H9 (cell line): Measurements from ENCODE around the gene CCR2. TPM values are rescaled to one million over a fixed set of nuclear protein-coding genes. Genes with fewer than 3 reads are reported as not detected.

ENCODE experiments used
- DNase-seq: peaks from one replicate; pipeline ENCODE4 v3.0.0-alpha.2; 2017
- H2AFZ ChIP-seq: one replicate; pipeline ENCODE4 v1.6.1; 2013; ENCODE audit warnings: mild to moderate bottlenecking, low read length, control low read depth, moderate library complexity
- H2AK5ac ChIP-seq: 2 replicates; pipeline ENCODE4 v1.6.1; 2013; ENCODE audit warnings: low read length, control low read depth, mixed read lengths; ENCODE audit not compliant: insufficient read length
- H2BK120ac ChIP-seq: one replicate; pipeline ENCODE4 v1.6.1; 2013; ENCODE audit warnings: low read depth, mild to moderate bottlenecking, low read length, control low read depth, inconsistent platforms; ENCODE audit not compliant: poor library complexity, severe bottlenecking
- H2BK12ac ChIP-seq: 2 replicates; pipeline ENCODE4 v1.6.1; 2013; ENCODE audit warnings: low read length, control low read depth, mixed read lengths, low read depth; ENCODE audit not compliant: insufficient read length
- H2BK15ac ChIP-seq: 2 replicates; pipeline ENCODE4 v1.6.1; 2013; ENCODE audit warnings: low read depth, low read length, control low read depth
- H2BK20ac ChIP-seq: one replicate; pipeline ENCODE4 v1.6.1; 2013; ENCODE audit warnings: low read depth, mild to moderate bottlenecking, low read length, control low read depth, inconsistent platforms; ENCODE audit not compliant: poor library complexity, severe bottlenecking
- H2BK5ac ChIP-seq: 2 replicates; pipeline ENCODE4 v1.6.1; 2013; ENCODE audit warnings: low read length, control low read depth, mixed read lengths; ENCODE audit not compliant: insufficient read length
- H3K14ac ChIP-seq: 2 replicates; pipeline ENCODE4 v1.6.1; 2013; ENCODE audit warnings: low read length, control low read depth; ENCODE audit not compliant: insufficient read depth
- H3K18ac ChIP-seq: 2 replicates; pipeline ENCODE4 v1.6.1; 2013; ENCODE audit warnings: low read depth, mild to moderate bottlenecking, mixed read lengths, low read length, control low read depth; ENCODE audit not compliant: insufficient read length
- H3K23ac ChIP-seq: 2 replicates; pipeline ENCODE4 v1.6.1; 2013; ENCODE audit warnings: low read length, control low read depth, mixed read lengths, low read depth; ENCODE audit not compliant: insufficient read length
- H3K23me2 ChIP-seq: 2 replicates; pipeline ENCODE4 v1.6.1; 2013; ENCODE audit warnings: low read depth, mild to moderate bottlenecking, mixed read lengths, low read length, control low read depth; ENCODE audit not compliant: insufficient read length, poor library complexity, severe bottlenecking
- H3K27ac ChIP-seq: 2 replicates; pipeline ENCODE4 v1.5.1; 2013; ENCODE audit warnings: low read length, control low read depth, mixed read lengths, low read depth; ENCODE audit not compliant: insufficient read length
- H3K27me3 ChIP-seq: 2 replicates; pipeline ENCODE4 v1.6.1; 2013; ENCODE audit warnings: low read length, control low read depth, inconsistent platforms; ENCODE audit not compliant: insufficient read depth
- H3K4ac ChIP-seq: 2 replicates; pipeline ENCODE4 v1.6.1; 2013; ENCODE audit warnings: low read depth, mild to moderate bottlenecking, control low read depth, inconsistent platforms, low read length, moderate library complexity
- H3K4me1 ChIP-seq: 2 replicates; pipeline ENCODE4 v1.6.1; 2013; ENCODE audit warnings: low read length, control low read depth, inconsistent platforms; ENCODE audit not compliant: insufficient read depth
- H3K4me2 ChIP-seq: 2 replicates; pipeline ENCODE4 v1.6.1; 2013; ENCODE audit warnings: low read length, control low read depth, mixed read lengths; ENCODE audit not compliant: insufficient read length, insufficient read depth
- H3K56ac ChIP-seq: 2 replicates; pipeline ENCODE4 v1.6.1; 2013; ENCODE audit warnings: low read depth, mild to moderate bottlenecking, mixed read lengths, low read length, control low read depth; ENCODE audit not compliant: insufficient read length
- H3K79me1 ChIP-seq: 2 replicates; pipeline ENCODE4 v1.6.1; 2013; ENCODE audit warnings: low read depth, mild to moderate bottlenecking, moderate library complexity, low read length, control low read depth, inconsistent platforms; ENCODE audit not compliant: insufficient read depth, poor library complexity, severe bottlenecking
- H3K79me2 ChIP-seq: 2 replicates; pipeline ENCODE4 v1.6.1; 2013; ENCODE audit warnings: low read length, control low read depth, inconsistent platforms; ENCODE audit not compliant: insufficient read depth
- H3K9ac ChIP-seq: 2 replicates; pipeline ENCODE4 v1.6.1; 2013; ENCODE audit warnings: low read length, control low read depth, mixed read lengths; ENCODE audit not compliant: insufficient read length; ENCODE audit errors: extremely low read depth
- H3K9me3 ChIP-seq: one replicate; pipeline ENCODE4 v1.6.1; 2013; ENCODE audit warnings: low read depth, low read length, inconsistent platforms; ENCODE audit not compliant: control insufficient read depth
- H3T11ph ChIP-seq: one replicate; pipeline ENCODE4 v1.6.1; 2013; ENCODE audit warnings: mild to moderate bottlenecking, low read length, control low read depth, inconsistent platforms
- H4K20me1 ChIP-seq: one replicate; pipeline ENCODE4 v1.6.1; 2013; ENCODE audit not compliant: control insufficient read depth, insufficient read length, insufficient read depth
- H4K5ac ChIP-seq: 2 replicates; pipeline ENCODE4 v1.6.1; 2013; ENCODE audit warnings: low read depth, mild to moderate bottlenecking, mixed read lengths, low read length, control low read depth; ENCODE audit not compliant: insufficient read length
- H4K8ac ChIP-seq: replicated peaks from 2 replicates; pipeline ENCODE4 v1.6.1; 2013; ENCODE audit warnings: low read length, control low read depth, mixed read lengths, low read depth; ENCODE audit not compliant: insufficient read length
- H4K91ac ChIP-seq: 2 replicates; pipeline ENCODE4 v1.6.1; 2013; ENCODE audit warnings: low read depth, mild to moderate bottlenecking, moderate library complexity, mixed read lengths, low read length, control low read depth; ENCODE audit not compliant: insufficient read length
- H3K27ac Mint-ChIP-seq, 3 experiments: 2 replicates in 2 of 3; 3 replicates in 1 of 3; pipeline ENCODE4 v1.8.0; 2020 to 2021; ENCODE audit warnings: mixed read lengths in 3 of 3, mild to moderate bottlenecking in 1 of 3, moderate library complexity in 1 of 3
- H3K27me3 Mint-ChIP-seq: 2 replicates; pipeline ENCODE4 v1.8.0; 2021; ENCODE audit warnings: low read depth, mild to moderate bottlenecking, moderate library complexity, mixed read lengths
- H3K36me3 Mint-ChIP-seq, 3 experiments: 2 replicates in 2 of 3; 3 replicates in 1 of 3; pipeline ENCODE4 v1.8.0; 2020 to 2021; ENCODE audit warnings: low read depth in 3 of 3, mixed read lengths in 3 of 3; ENCODE audit not compliant: insufficient read depth in 1 of 3
- H3K4me1 Mint-ChIP-seq, 2 experiments: 2 replicates each; pipeline ENCODE4 v1.8.0; 2020; ENCODE audit warnings: mixed read lengths in 2 of 2
- H3K4me3 Mint-ChIP-seq, 2 experiments: 2 replicates in 1 of 2; 3 replicates in 1 of 2; pipeline ENCODE4 v1.8.0; 2020 to 2021; ENCODE audit warnings: mild to moderate bottlenecking in 2 of 2, mixed read lengths in 2 of 2, moderate library complexity in 1 of 2
- H3K9me3 Mint-ChIP-seq, 2 experiments: 2 replicates in 1 of 2; 3 replicates in 1 of 2; pipeline ENCODE4 v1.8.0; 2020; ENCODE audit warnings: mild to moderate bottlenecking in 2 of 2, mixed read lengths in 2 of 2, moderate library complexity in 1 of 2
- WGBS: extraction: QIAGEN DNeasy Blood & Tissue Kit; methylation state at CpG from one replicate; pipeline ENCODE4 v1.1.7; 2013; ENCODE audit warnings: missing lambda C conversion rate, low lambda C conversion rate, mixed read lengths; ENCODE audit not compliant: insufficient read length; ENCODE audit errors: extremely low coverage; 5-methylcytosine and 5-hydroxymethylcytosine counted together
- total RNA-seq: library from RNA; stranded (reverse); gene quantifications from 2 replicates; pipeline ENCODE4 v1.2.1, GENCODE V29; 2021
- TF ChIP-seq, protein P1 (sequence below): fragments of 200-600 bp; sonication (generic); conservative IDR thresholded peaks from 3 replicates; pipeline ENCODE4 v1.8.0; 2021; ENCODE audit warnings: antibody characterized with exemption, mild to moderate bottlenecking

CCR2 gene
- total RNA-seq, 1 experiment from 2014 or later = not detected

DNA sequence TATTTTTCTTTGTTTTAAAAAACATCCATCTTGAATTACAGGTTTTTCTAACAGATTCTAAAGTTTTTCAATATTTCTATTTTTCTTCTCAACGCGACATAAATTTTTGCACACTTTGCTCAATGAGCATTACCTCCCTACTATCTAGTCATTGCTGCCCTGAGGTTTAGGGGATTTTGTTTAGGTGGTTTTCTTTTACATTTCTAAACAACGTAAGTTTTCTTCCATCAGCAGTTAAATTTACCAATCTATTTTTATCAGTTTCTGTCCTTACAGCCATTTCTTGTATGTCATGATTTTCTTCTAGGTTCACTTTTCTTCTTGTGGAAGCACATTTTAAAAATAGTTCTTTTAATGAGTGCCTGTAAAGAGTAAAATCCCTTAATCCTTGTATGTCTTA lies 49.2 kb upstream of the CCR2 start:
- Histone ChIP-seq H2BK20ac (no peak overlapping the region), H3K79me2 (no peaks in the 10 kb centered on the region), H3T11ph (no peak overlapping the region), H4K8ac (no peak overlapping the region), H2AK5ac (no peak overlapping the region), H4K20me1 (no peaks in the 10 kb centered on the region), H3K14ac (no peak overlapping the region), H3K4me2 (no peak overlapping the region), H3K23me2 (no peaks in the 10 kb centered on the region), H3K18ac (no peak overlapping the region), H3K9me3 (no peaks in the 10 kb centered on the region), H4K5ac (no peak overlapping the region), H3K4ac (no peak overlapping the region), H3K79me1 (no peaks in the 10 kb centered on the region), H2BK120ac (no peak overlapping the region), H2BK15ac (no peak overlapping the region), H3K27me3 (no peaks in the 10 kb centered on the region), H3K56ac (no peak overlapping the region), H3K4me1 (no peaks in the 10 kb centered on the region), H2BK12ac (no peak overlapping the region), H3K27ac (no peak overlapping the region), H2AFZ (no peak overlapping the region), H3K9ac (no peak overlapping the region), H4K91ac (no peak overlapping the region), H3K23ac (no peak overlapping the region), H2BK5ac (no peak overlapping the region)
- Mint-ChIP-seq H3K36me3 (no peaks in the 10 kb centered on the region), H3K4me1 (no peaks in the 10 kb centered on the region), H3K27ac (no peak overlapping the region), H3K9me3 (peaks cover 0 to 3% of the 10 kb centered on the region in 2 experiments; a peak in 2 of 5 replicates), H3K27me3 (peaks cover 6% of the 10 kb centered on the region), H3K4me3 (no peak overlapping the region)
- WGBS = no CpG with 5 or more reads among the region's 3 CpGs
- no peak for DNase-seq
- TF ChIP-seq, protein P1, sequence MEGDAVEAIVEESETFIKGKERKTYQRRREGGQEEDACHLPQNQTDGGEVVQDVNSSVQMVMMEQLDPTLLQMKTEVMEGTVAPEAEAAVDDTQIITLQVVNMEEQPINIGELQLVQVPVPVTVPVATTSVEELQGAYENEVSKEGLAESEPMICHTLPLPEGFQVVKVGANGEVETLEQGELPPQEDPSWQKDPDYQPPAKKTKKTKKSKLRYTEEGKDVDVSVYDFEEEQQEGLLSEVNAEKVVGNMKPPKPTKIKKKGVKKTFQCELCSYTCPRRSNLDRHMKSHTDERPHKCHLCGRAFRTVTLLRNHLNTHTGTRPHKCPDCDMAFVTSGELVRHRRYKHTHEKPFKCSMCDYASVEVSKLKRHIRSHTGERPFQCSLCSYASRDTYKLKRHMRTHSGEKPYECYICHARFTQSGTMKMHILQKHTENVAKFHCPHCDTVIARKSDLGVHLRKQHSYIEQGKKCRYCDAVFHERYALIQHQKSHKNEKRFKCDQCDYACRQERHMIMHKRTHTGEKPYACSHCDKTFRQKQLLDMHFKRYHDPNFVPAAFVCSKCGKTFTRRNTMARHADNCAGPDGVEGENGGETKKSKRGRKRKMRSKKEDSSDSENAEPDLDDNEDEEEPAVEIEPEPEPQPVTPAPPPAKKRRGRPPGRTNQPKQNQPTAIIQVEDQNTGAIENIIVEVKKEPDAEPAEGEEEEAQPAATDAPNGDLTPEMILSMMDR = no peak
